Hepatic stellate cell (primary cell): ENCODE measurements around the gene CPVL.
"Not testable (repeated sequence)": the region's sequence is repeated elsewhere in the genome, so short reads cannot be mapped to it uniquely, and the experiment has no call there.

Source experiments
- DNase-seq: peaks from one replicate; pipeline ENCODE4 v3.0.0; 2011; ENCODE audit warnings: low spot score

The CPVL gene

GRCh38 chr7:29119538-29119937 is 26.8 kb downstream of the CPVL start:
- DNase-seq = no peak

GRCh38 chr7:29116361-29117200 is 29.8 kb downstream of the CPVL start:
- no peak for DNase-seq

GRCh38 chr7:29115753-29116152 is 30.6 kb downstream of the CPVL start:
- no peak for DNase-seq

GRCh38 chr7:29115130-29115687 is 31.1 kb downstream of the CPVL start:
- DNase-seq = no peak

- not testable (repeated sequence) for DNase-seq
Observed at GRCh38 chr7:29114266-29114665, 32.1 kb downstream of the CPVL start.

- no peak for DNase-seq
Observed at GRCh38 chr7:29113384-29114102, 32.8 kb downstream of the CPVL start.

GRCh38 chr7:29112721-29113120 is 33.6 kb downstream of the CPVL start:
- DNase-seq = no peak

- no peak for DNase-seq
Observed at GRCh38 chr7:29109899-29110298, 36.4 kb downstream of the CPVL start.

- DNase-seq = no peak
Observed at GRCh38 chr7:29109358-29109757, 37.0 kb downstream of the CPVL start.

- no peak for DNase-seq
Observed at GRCh38 chr7:29107056-29107455, 39.3 kb downstream of the CPVL start.

GRCh38 chr7:29106669-29106988 is 39.7 kb downstream of the CPVL start:
- no peak for DNase-seq

GRCh38 chr7:29105752-29106668 is 40.3 kb downstream of the CPVL start:
- DNase-seq = peak; percentile 9

- DNase-seq = no peak
Observed at GRCh38 chr7:29105191-29105590, 41.1 kb downstream of the CPVL start.

GRCh38 chr7:29102558-29103151 is 43.7 kb downstream of the CPVL start:
- DNase-seq = peak; percentile 12

- no peak for DNase-seq
Observed at GRCh38 chr7:29100924-29101323, 45.4 kb downstream of the CPVL start.

- no peak for DNase-seq
Observed at GRCh38 chr7:29099896-29100847, 46.2 kb downstream of the CPVL start.

GRCh38 chr7:29096446-29096730 is 49.9 kb downstream of the CPVL start:
- no peak for DNase-seq

GRCh38 chr7:29095631-29096445 is 50.5 kb downstream of the CPVL start:
- DNase-seq = no peak

- not testable (repeated sequence) for DNase-seq
Observed at GRCh38 chr7:29093091-29093490, 53.2 kb downstream of the CPVL start.

- DNase-seq = no peak
Observed at GRCh38 chr7:29091715-29092114, 54.6 kb downstream of the CPVL start.
